ENCODE results near the gene RFXAP.

The RFXAP gene

DNA sequence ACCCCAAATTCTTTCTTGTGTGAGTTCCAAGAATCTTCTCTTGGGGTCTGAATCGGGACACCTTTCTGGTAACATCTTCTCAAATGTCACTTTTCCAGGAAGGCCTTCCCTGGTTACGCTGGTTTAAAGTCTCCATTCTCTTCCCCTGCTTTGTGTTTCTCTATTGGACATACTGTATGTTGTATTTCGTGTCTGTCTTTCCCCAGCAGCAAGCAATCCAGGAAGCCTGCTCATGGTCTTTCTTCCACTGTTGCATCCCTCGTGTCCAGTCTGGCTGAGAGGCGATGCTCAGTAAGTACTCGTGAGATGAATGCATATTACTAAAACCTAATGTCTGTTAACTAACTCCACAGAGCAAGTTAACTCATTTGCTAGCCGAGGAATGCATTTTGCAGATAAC, 43.7 kb downstream of the RFXAP start:
- TF ChIP-seq TAF1 (IDR thresholded peaks at IDR 0.05; ENCODE audit: borderline replicate concordance, insufficient read depth, low read length) = no peak
- no peak for TF ChIP-seq FOXP2 (optimal IDR thresholded peaks at IDR 0.05; ENCODE audit: borderline replicate concordance, extremely low read depth, extremely low read length, insufficient read depth)
- TF ChIP-seq POLR2AphosphoS5 (IDR thresholded peaks at IDR 0.05; ENCODE audit: low read depth, low read length) = no peak
- no peak for TF ChIP-seq SIN3A (IDR thresholded peaks at IDR 0.05; ENCODE audit: borderline replicate concordance, insufficient read depth, low read length)
- TF ChIP-seq REST (IDR thresholded peaks at IDR 0.05; ENCODE audit: insufficient read depth in 1 of 2, low read depth in 2 of 2, low read length in 2 of 2) = no peak

GRCh38 chr13:36865265-36865664, 46.2 kb downstream of the RFXAP start:
- TF ChIP-seq TAF1 (IDR thresholded peaks at IDR 0.05; ENCODE audit: borderline replicate concordance, insufficient read depth, low read length) (no peak), REST (IDR thresholded peaks at IDR 0.05; ENCODE audit: insufficient read depth in 1 of 2, low read depth in 2 of 2, low read length in 2 of 2) (no peak), FOXP2 (optimal IDR thresholded peaks at IDR 0.05; ENCODE audit: borderline replicate concordance, extremely low read depth, extremely low read length, insufficient read depth) (no peak), POLR2AphosphoS5 (IDR thresholded peaks at IDR 0.05; ENCODE audit: low read depth, low read length) (no peak), SIN3A (IDR thresholded peaks at IDR 0.05; ENCODE audit: borderline replicate concordance, insufficient read depth, low read length) (no peak)

GRCh38 chr13:36866232-36866631, 47.2 kb downstream of the RFXAP start:
- TF ChIP-seq POLR2AphosphoS5 (IDR thresholded peaks at IDR 0.05; ENCODE audit: low read depth, low read length) (no peak), SIN3A (IDR thresholded peaks at IDR 0.05; ENCODE audit: borderline replicate concordance, insufficient read depth, low read length) (no peak), FOXP2 (optimal IDR thresholded peaks at IDR 0.05; ENCODE audit: borderline replicate concordance, extremely low read depth, extremely low read length, insufficient read depth) (no peak), TAF1 (IDR thresholded peaks at IDR 0.05; ENCODE audit: borderline replicate concordance, insufficient read depth, low read length) (no peak)

GRCh38 chr13:36870050-36870692, 51.1 kb downstream of the RFXAP start:
- no peak for TF ChIP-seq TAF1 (IDR thresholded peaks at IDR 0.05; ENCODE audit: borderline replicate concordance, insufficient read depth, low read length)
- no peak for TF ChIP-seq POLR2AphosphoS5 (IDR thresholded peaks at IDR 0.05; ENCODE audit: low read depth, low read length)
- no peak for TF ChIP-seq FOXP2 (optimal IDR thresholded peaks at IDR 0.05; ENCODE audit: borderline replicate concordance, extremely low read depth, extremely low read length, insufficient read depth)
- TF ChIP-seq REST (IDR thresholded peaks at IDR 0.05; ENCODE audit: insufficient read depth in 1 of 2, low read depth in 2 of 2, low read length in 2 of 2) = no peak
- TF ChIP-seq SIN3A (IDR thresholded peaks at IDR 0.05; ENCODE audit: borderline replicate concordance, insufficient read depth, low read length) = no peak

DNA sequence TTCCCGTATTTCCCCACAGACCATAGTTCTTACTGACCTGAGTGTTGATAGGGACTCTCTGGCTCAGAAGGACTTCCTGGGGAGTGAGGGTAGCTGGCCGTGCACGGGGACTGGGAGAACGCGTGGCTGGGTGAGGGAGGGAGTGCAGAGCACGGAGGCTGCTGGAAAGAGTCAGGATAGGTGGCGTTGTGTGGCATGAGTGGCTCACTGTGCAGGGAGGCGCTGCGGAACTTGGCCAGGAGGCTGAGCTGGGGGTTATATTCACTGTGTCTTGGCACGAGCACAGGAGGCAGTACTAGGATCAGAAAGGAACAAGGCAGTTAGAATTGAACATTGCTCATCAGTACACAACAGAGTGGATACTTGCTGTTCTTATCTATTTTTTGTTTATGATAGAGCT, 53.6 kb downstream of the RFXAP start:
- TF ChIP-seq REST (IDR thresholded peaks at IDR 0.05; ENCODE audit: insufficient read depth in 1 of 2, low read depth in 2 of 2, low read length in 2 of 2) (no peak), POLR2AphosphoS5 (IDR thresholded peaks at IDR 0.05; ENCODE audit: low read depth, low read length) (no peak), SIN3A (IDR thresholded peaks at IDR 0.05; ENCODE audit: borderline replicate concordance, insufficient read depth, low read length) (no peak), TAF1 (IDR thresholded peaks at IDR 0.05; ENCODE audit: borderline replicate concordance, insufficient read depth, low read length) (no peak), FOXP2 (optimal IDR thresholded peaks at IDR 0.05; ENCODE audit: borderline replicate concordance, extremely low read depth, extremely low read length, insufficient read depth) (no peak)
